Measurements from ENCODE around the gene THBS2. TPM values are rescaled to one million over a fixed set of nuclear protein-coding genes. Genes with fewer than 3 reads are reported as not detected.

The THBS2 gene
- total and polyA plus RNA-seq, 2 of the 4 experiments (the other 2 are of a cell fraction), result 97.3 to 113 TPM

DNA sequence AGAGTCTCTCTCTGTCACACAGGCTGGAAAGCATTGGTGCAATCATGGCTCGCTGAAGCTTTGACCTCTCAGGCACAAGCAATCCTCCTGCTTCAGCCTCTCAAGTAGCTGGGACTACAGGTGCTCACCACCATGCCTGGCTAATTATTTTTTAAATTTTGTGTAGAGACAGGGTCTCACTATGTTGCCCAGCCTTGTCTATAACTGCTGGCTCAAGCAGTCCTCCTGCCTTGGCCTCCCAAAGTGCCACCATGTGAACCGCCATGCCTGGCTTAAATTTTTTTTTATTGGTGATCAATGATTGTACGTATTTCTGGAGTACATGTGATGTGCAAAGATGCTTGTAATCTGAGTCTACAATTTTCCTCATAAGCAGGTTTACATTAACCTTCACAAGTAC lies 54.8 kb downstream of the THBS2 start:
- no peak overlapping the region for H3K56ac ChIP-seq (ENCODE audit: extremely low read depth, insufficient read depth, low read length)
- no peaks in the 10 kb centered on the region for H3K27me3 ChIP-seq (ENCODE audit: control insufficient read depth, insufficient read depth, low read length)
- dilution Hi-C loops (cut with HindIII; ENCODE audit: low sequenced_read_pairs, unreplicated experiment), result no loop called here
- no peaks in the 10 kb centered on the region for H3K9me3 ChIP-seq (ENCODE audit: control insufficient read depth, insufficient read depth, low read length)
- H3K18ac ChIP-seq (ENCODE audit: low read depth, low read length), result no peak overlapping the region
- no peak overlapping the region for H2BK20ac ChIP-seq (ENCODE audit: low read depth, low read length)
- H4K91ac ChIP-seq (ENCODE audit: insufficient read depth, low read depth, low read length), result no peak overlapping the region
- ATAC-seq (ENCODE audit: low read depth) (no peak), DNase-seq (no peak)
- intact Hi-C loops (cut with micrococcal nuclease), result no loop called here
- no CpG with 5 or more reads among the region's 3 CpGs for WGBS, 2 experiments (ENCODE audit: extremely low coverage in 2 of 2, insufficient read length in 1 of 2)
- H3K4me1 ChIP-seq (ENCODE audit: control insufficient read depth, insufficient read depth, low read length), result peaks cover 1% of the 10 kb centered on the region; the same call in 1 of the 2 replicates
- H4K20me1 ChIP-seq (ENCODE audit: insufficient read depth, low read length), result no peaks in the 10 kb centered on the region
- no peak overlapping the region for H2AFZ ChIP-seq (replicated peaks; ENCODE audit: low read length, poor library complexity)
- ChIA-PET CTCF (no interaction called here), POLR2A (ENCODE audit: unreplicated experiment) (no interaction called here)
- H2BK5ac ChIP-seq (ENCODE audit: low read depth, low read length, poor library complexity, severe bottlenecking), result no peak overlapping the region
- H3K36me3 ChIP-seq (ENCODE audit: control insufficient read depth, insufficient read depth, low read length), result no peaks in the 10 kb centered on the region
- no peak overlapping the region for H3K9ac ChIP-seq (ENCODE audit: low read depth, low read length)
- H2BK120ac ChIP-seq (ENCODE audit: low read depth, low read length), result no peak overlapping the region
- H3K4ac ChIP-seq (ENCODE audit: low read depth, low read length), result no peak overlapping the region
- BruUV-seq (replicated peaks), result no TSS peak
- in situ Hi-C loops (cut with MboI; ENCODE audit: low sequenced_read_pairs), result no loop called here
- H2BK15ac ChIP-seq (ENCODE audit: low read depth, low read length), result no peak overlapping the region
- no peaks in the 10 kb centered on the region for H3K9me1 ChIP-seq (ENCODE audit: insufficient read depth, low read length)
- H3K14ac ChIP-seq (replicated peaks; ENCODE audit: low read depth, low read length), result no peak overlapping the region
- no peak overlapping the region for H3K27ac ChIP-seq (ENCODE audit: insufficient read depth, low read length)
- no peak for TF ChIP-seq CEBPB (IDR thresholded peaks at IDR 0.05; ENCODE audit: low read depth, low read length)
- TF ChIP-seq CHD1 (IDR thresholded peaks at IDR 0.05; ENCODE audit: low read depth, low read length), result no peak
- no peak for TF ChIP-seq SMC3 (IDR thresholded peaks at IDR 0.05; ENCODE audit: low read depth, low read length)
- TF ChIP-seq MXI1 (IDR thresholded peaks at IDR 0.05; ENCODE audit: borderline replicate concordance, low read depth, low read length), result no peak
- no peak for TF ChIP-seq BHLHE40 (IDR thresholded peaks at IDR 0.05; ENCODE audit: low read depth, low read length)
- TF ChIP-seq POLR2A (IDR thresholded peaks at IDR 0.05; ENCODE audit: low read depth, low read length), result no peak
- TF ChIP-seq RCOR1 (IDR thresholded peaks at IDR 0.05; ENCODE audit: insufficient replicate concordance, low read length), result no peak
- TF ChIP-seq FOS (IDR thresholded peaks at IDR 0.05; ENCODE audit: low read depth, low read length), result no peak
- TF ChIP-seq MAFK (IDR thresholded peaks at IDR 0.05; ENCODE audit: low read depth, low read length), result no peak
- no peak for TF ChIP-seq RAD21 (IDR thresholded peaks at IDR 0.05; ENCODE audit: low read length)
- TF ChIP-seq, protein P1, sequence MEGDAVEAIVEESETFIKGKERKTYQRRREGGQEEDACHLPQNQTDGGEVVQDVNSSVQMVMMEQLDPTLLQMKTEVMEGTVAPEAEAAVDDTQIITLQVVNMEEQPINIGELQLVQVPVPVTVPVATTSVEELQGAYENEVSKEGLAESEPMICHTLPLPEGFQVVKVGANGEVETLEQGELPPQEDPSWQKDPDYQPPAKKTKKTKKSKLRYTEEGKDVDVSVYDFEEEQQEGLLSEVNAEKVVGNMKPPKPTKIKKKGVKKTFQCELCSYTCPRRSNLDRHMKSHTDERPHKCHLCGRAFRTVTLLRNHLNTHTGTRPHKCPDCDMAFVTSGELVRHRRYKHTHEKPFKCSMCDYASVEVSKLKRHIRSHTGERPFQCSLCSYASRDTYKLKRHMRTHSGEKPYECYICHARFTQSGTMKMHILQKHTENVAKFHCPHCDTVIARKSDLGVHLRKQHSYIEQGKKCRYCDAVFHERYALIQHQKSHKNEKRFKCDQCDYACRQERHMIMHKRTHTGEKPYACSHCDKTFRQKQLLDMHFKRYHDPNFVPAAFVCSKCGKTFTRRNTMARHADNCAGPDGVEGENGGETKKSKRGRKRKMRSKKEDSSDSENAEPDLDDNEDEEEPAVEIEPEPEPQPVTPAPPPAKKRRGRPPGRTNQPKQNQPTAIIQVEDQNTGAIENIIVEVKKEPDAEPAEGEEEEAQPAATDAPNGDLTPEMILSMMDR (conservative IDR thresholded peaks at IDR 0.05; ENCODE audit: low read depth, low read length), result no peak
- TF ChIP-seq, protein P2, sequence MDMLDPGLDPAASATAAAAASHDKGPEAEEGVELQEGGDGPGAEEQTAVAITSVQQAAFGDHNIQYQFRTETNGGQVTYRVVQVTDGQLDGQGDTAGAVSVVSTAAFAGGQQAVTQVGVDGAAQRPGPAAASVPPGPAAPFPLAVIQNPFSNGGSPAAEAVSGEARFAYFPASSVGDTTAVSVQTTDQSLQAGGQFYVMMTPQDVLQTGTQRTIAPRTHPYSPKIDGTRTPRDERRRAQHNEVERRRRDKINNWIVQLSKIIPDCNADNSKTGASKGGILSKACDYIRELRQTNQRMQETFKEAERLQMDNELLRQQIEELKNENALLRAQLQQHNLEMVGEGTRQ (IDR thresholded peaks at IDR 0.05; ENCODE audit: low read depth, low read length), result no peak
- H2AK5ac ChIP-seq (ENCODE audit: low read depth, low read length), result no peak overlapping the region
- no peak overlapping the region for H2AK9ac ChIP-seq (replicated peaks; ENCODE audit: low read depth, low read length, poor library complexity)
- H3K23ac ChIP-seq (ENCODE audit: low read depth, low read length), result no peak overlapping the region
- no peaks in the 10 kb centered on the region for H3K79me1 ChIP-seq (ENCODE audit: low read depth in 1 of 2, low read length in 2 of 2)
- H3K4me3 ChIP-seq (ENCODE audit: insufficient read depth, low read depth, low read length), result no peak overlapping the region
- no peak overlapping the region for H4K5ac ChIP-seq (ENCODE audit: low read depth, low read length)
- H3K4me2 ChIP-seq (ENCODE audit: low read depth, low read length), result no peak overlapping the region
- H4K8ac ChIP-seq (ENCODE audit: low read depth in 2 of 2, low read length in 2 of 2), result no peak overlapping the region
